ENCODE data around the gene CAND2.
A peak's percentile ranks its signal among the peaks of the same experiment; 100 is the strongest.

The CAND2 gene

GRCh38 chr3:12756635-12757034, 39.8 kb upstream of the CAND2 start:
- H3K27me3 ChIP-seq (ENCODE audit: control insufficient read depth, insufficient read depth, low read length) = no peaks in the 10 kb centered on the region
- no peaks in the 10 kb centered on the region for H3K4me1 ChIP-seq (ENCODE audit: control insufficient read depth, insufficient read depth, low read length)
- no peaks in the 10 kb centered on the region for H3K9me3 ChIP-seq (ENCODE audit: control insufficient read depth, insufficient read depth, low read length)
- no peak overlapping the region for H3K9ac ChIP-seq (ENCODE audit: low read depth, low read length)
- H3K4me3 ChIP-seq (ENCODE audit: low read depth, low read length) = no peak overlapping the region
- H3K36me3 ChIP-seq (ENCODE audit: control insufficient read depth, insufficient read depth, low read length) = no peaks in the 10 kb centered on the region

GRCh38 chr3:12758025-12758781, 38.3 kb upstream of the CAND2 start:
- H3K27me3 ChIP-seq (ENCODE audit: control insufficient read depth, insufficient read depth, low read length) = no peaks in the 10 kb centered on the region
- no peak overlapping the region for H3K9ac ChIP-seq (ENCODE audit: low read depth, low read length)

GRCh38 chr3:12759097-12759679, 37.3 kb upstream of the CAND2 start, which contains the start of gene TMEM40:
TMEM40 (minus strand) TSS chr3:12759259; CDS start chr3:12749832, 9,427 bp downstream.
- Histone ChIP-seq H3K9ac (ENCODE audit: low read depth, low read length) (no peak within 1 kb of the TSS), H3K4me3 (ENCODE audit: low read depth, low read length) (no peak within 1 kb of the TSS), H3K36me3 (ENCODE audit: control insufficient read depth, insufficient read depth, low read length) (no peaks in the 10 kb centered on the region), H3K27me3 (ENCODE audit: control insufficient read depth, insufficient read depth, low read length) (no peaks in the 10 kb centered on the region), H3K4me1 (ENCODE audit: control insufficient read depth, insufficient read depth, low read length) (no peaks in the 10 kb centered on the region), H3K9me3 (ENCODE audit: control insufficient read depth, insufficient read depth, low read length) (no peaks in the 10 kb centered on the region)

More at GRCh38 chr3:12758025-12758781, 38.3 kb upstream of the CAND2 start:
- Histone ChIP-seq H3K36me3 (ENCODE audit: control insufficient read depth, insufficient read depth, low read length) (no peaks in the 10 kb centered on the region), H3K9me3 (ENCODE audit: control insufficient read depth, insufficient read depth, low read length) (no peaks in the 10 kb centered on the region), H3K4me1 (ENCODE audit: control insufficient read depth, insufficient read depth, low read length) (no peaks in the 10 kb centered on the region), H3K4me3 (ENCODE audit: low read depth, low read length) (no peak overlapping the region)

GRCh38 chr3:12759693-12760565, 36.6 kb upstream of the CAND2 start:
- Histone ChIP-seq H3K9ac (ENCODE audit: low read depth, low read length) (no peak overlapping the region), H3K36me3 (ENCODE audit: control insufficient read depth, insufficient read depth, low read length) (no peaks in the 10 kb centered on the region), H3K9me3 (ENCODE audit: control insufficient read depth, insufficient read depth, low read length) (no peaks in the 10 kb centered on the region), H3K27me3 (ENCODE audit: control insufficient read depth, insufficient read depth, low read length) (no peaks in the 10 kb centered on the region), H3K4me1 (ENCODE audit: control insufficient read depth, insufficient read depth, low read length) (no peaks in the 10 kb centered on the region), H3K4me3 (ENCODE audit: low read depth, low read length) (no peak overlapping the region)

GRCh38 chr3:12764171-12764776, 32.2 kb upstream of the CAND2 start:
- Histone ChIP-seq H3K36me3 (ENCODE audit: control insufficient read depth, insufficient read depth, low read length) (no peaks in the 10 kb centered on the region), H3K9me3 (ENCODE audit: control insufficient read depth, insufficient read depth, low read length) (no peaks in the 10 kb centered on the region), H3K4me1 (ENCODE audit: control insufficient read depth, insufficient read depth, low read length) (no peaks in the 10 kb centered on the region), H3K27me3 (ENCODE audit: control insufficient read depth, insufficient read depth, low read length) (no peaks in the 10 kb centered on the region), H3K4me3 (ENCODE audit: low read depth, low read length) (no peak overlapping the region), H3K9ac (ENCODE audit: low read depth, low read length) (no peak overlapping the region)

- Histone ChIP-seq H3K36me3 (ENCODE audit: control insufficient read depth, insufficient read depth, low read length) (no peaks in the 10 kb centered on the region), H3K9me3 (ENCODE audit: control insufficient read depth, insufficient read depth, low read length) (no peaks in the 10 kb centered on the region), H3K4me1 (ENCODE audit: control insufficient read depth, insufficient read depth, low read length) (no peaks in the 10 kb centered on the region), H3K27me3 (ENCODE audit: control insufficient read depth, insufficient read depth, low read length) (no peaks in the 10 kb centered on the region), H3K9ac (ENCODE audit: low read depth, low read length) (no peak overlapping the region), H3K4me3 (ENCODE audit: low read depth, low read length) (no peak overlapping the region)
Observed at GRCh38 chr3:12766541-12766940, 29.9 kb upstream of the CAND2 start.

- Histone ChIP-seq H3K36me3 (ENCODE audit: control insufficient read depth, insufficient read depth, low read length) (no peaks in the 10 kb centered on the region), H3K9me3 (ENCODE audit: control insufficient read depth, insufficient read depth, low read length) (no peaks in the 10 kb centered on the region), H3K4me3 (ENCODE audit: low read depth, low read length) (peak overlapping the region; percentile 49), H3K27me3 (ENCODE audit: control insufficient read depth, insufficient read depth, low read length) (no peaks in the 10 kb centered on the region), H3K9ac (ENCODE audit: low read depth, low read length) (no peak overlapping the region), H3K4me1 (ENCODE audit: control insufficient read depth, insufficient read depth, low read length) (no peaks in the 10 kb centered on the region)
Observed at GRCh38 chr3:12768579-12769527, 27.6 kb upstream of the CAND2 start.

- Histone ChIP-seq H3K9me3 (ENCODE audit: control insufficient read depth, insufficient read depth, low read length) (no peaks in the 10 kb centered on the region), H3K27me3 (ENCODE audit: control insufficient read depth, insufficient read depth, low read length) (no peaks in the 10 kb centered on the region), H3K4me1 (ENCODE audit: control insufficient read depth, insufficient read depth, low read length) (no peaks in the 10 kb centered on the region), H3K9ac (ENCODE audit: low read depth, low read length) (no peak overlapping the region), H3K4me3 (ENCODE audit: low read depth, low read length) (no peak overlapping the region), H3K36me3 (ENCODE audit: control insufficient read depth, insufficient read depth, low read length) (no peaks in the 10 kb centered on the region)
Observed at GRCh38 chr3:12769761-12770160, 26.7 kb upstream of the CAND2 start.

- H3K9me3 ChIP-seq (ENCODE audit: control insufficient read depth, insufficient read depth, low read length) = no peaks in the 10 kb centered on the region
Observed at GRCh38 chr3:12771236-12771635, 25.2 kb upstream of the CAND2 start.

GRCh38 chr3:12772462-12772861, 24.0 kb upstream of the CAND2 start:
- Histone ChIP-seq H3K36me3 (ENCODE audit: control insufficient read depth, insufficient read depth, low read length) (no peaks in the 10 kb centered on the region), H3K9ac (ENCODE audit: low read depth, low read length) (no peak overlapping the region), H3K4me3 (ENCODE audit: low read depth, low read length) (no peak overlapping the region), H3K9me3 (ENCODE audit: control insufficient read depth, insufficient read depth, low read length) (no peaks in the 10 kb centered on the region), H3K27me3 (ENCODE audit: control insufficient read depth, insufficient read depth, low read length) (no peaks in the 10 kb centered on the region), H3K4me1 (ENCODE audit: control insufficient read depth, insufficient read depth, low read length) (no peaks in the 10 kb centered on the region)

More at GRCh38 chr3:12771236-12771635, 25.2 kb upstream of the CAND2 start:
- Histone ChIP-seq H3K4me1 (ENCODE audit: control insufficient read depth, insufficient read depth, low read length) (no peaks in the 10 kb centered on the region), H3K4me3 (ENCODE audit: low read depth, low read length) (no peak overlapping the region), H3K36me3 (ENCODE audit: control insufficient read depth, insufficient read depth, low read length) (no peaks in the 10 kb centered on the region), H3K9ac (ENCODE audit: low read depth, low read length) (no peak overlapping the region), H3K27me3 (ENCODE audit: control insufficient read depth, insufficient read depth, low read length) (no peaks in the 10 kb centered on the region)
